HCT116 (cell line): ENCODE results near the gene PLEKHA6.

Experiments used
- CEBPB ChIP-seq: IDR thresholded peaks from 2 replicates; pipeline ENCODE4 v1.6.1; 2012; ENCODE audit warnings: low read depth
- POLR2A ChIP-seq: IDR thresholded peaks from 2 replicates; pipeline ENCODE4 v1.7.0; 2011; ENCODE audit warnings: borderline replicate concordance; ENCODE audit not compliant: insufficient read depth, insufficient read length; ENCODE audit errors: extremely low read depth
- RAD21 ChIP-seq: IDR thresholded peaks from 2 replicates; pipeline ENCODE4 v1.6.1; 2012; ENCODE audit warnings: low read depth, mild to moderate bottlenecking
- SIN3A ChIP-seq: IDR thresholded peaks from 2 replicates; pipeline ENCODE4 v1.6.1; 2012; ENCODE audit warnings: low read depth
- TF ChIP-seq, protein P1 (sequence below), 3 experiments: fragments of 200-600 bp in 1 of 3; sonication (generic) in 1 of 3; IDR thresholded peaks in 2 of 3; conservative IDR thresholded peaks in 1 of 3; 2 replicates each; pipeline ENCODE4 v1.5.1; 2012 to 2017; ENCODE audit warnings: low read depth in 2 of 3, low read length in 2 of 3, antibody characterized with exemption in 1 of 3, borderline replicate concordance in 1 of 3, control low read depth in 1 of 3, mild to moderate bottlenecking in 1 of 3, mixed read lengths in 1 of 3, mixed run types in 1 of 3, moderate library complexity in 1 of 3; ENCODE audit not compliant: insufficient read depth in 1 of 3
- TF ChIP-seq, protein P2 (sequence below): IDR thresholded peaks from 2 replicates; pipeline ENCODE4 v1.6.1; 2012; ENCODE audit warnings: low read depth

DNA sequence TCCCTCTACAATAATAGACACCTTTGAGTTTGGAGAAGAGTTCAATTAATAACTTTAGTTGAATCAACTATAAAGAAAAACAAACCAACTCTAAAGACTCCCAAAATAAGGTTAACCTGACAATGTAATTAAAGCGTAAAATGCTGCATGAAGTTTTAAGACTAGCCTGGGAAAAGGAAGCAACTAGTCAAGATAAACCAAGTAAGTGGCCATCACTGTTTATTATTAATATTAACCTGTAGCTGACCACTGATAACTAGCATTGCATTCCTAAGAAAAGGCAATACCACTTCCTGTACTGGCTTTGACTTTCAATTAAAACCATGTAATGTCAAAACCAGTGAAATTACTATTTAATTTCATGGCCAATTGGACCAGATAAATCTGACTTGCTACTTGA, 48.9 kb upstream of the PLEKHA6 start:
- no peak for TF ChIP-seq CEBPB
- TF ChIP-seq, protein P1, sequence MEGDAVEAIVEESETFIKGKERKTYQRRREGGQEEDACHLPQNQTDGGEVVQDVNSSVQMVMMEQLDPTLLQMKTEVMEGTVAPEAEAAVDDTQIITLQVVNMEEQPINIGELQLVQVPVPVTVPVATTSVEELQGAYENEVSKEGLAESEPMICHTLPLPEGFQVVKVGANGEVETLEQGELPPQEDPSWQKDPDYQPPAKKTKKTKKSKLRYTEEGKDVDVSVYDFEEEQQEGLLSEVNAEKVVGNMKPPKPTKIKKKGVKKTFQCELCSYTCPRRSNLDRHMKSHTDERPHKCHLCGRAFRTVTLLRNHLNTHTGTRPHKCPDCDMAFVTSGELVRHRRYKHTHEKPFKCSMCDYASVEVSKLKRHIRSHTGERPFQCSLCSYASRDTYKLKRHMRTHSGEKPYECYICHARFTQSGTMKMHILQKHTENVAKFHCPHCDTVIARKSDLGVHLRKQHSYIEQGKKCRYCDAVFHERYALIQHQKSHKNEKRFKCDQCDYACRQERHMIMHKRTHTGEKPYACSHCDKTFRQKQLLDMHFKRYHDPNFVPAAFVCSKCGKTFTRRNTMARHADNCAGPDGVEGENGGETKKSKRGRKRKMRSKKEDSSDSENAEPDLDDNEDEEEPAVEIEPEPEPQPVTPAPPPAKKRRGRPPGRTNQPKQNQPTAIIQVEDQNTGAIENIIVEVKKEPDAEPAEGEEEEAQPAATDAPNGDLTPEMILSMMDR (IDR thresholded peaks at IDR 0.05 in 2 of 3, conservative IDR thresholded peaks at IDR 0.05 in 1 of 3; ENCODE audit: borderline replicate concordance in 1 of 3, insufficient read depth in 1 of 3, low read depth in 2 of 3, low read length in 2 of 3), result no peak
- TF ChIP-seq, protein P2, sequence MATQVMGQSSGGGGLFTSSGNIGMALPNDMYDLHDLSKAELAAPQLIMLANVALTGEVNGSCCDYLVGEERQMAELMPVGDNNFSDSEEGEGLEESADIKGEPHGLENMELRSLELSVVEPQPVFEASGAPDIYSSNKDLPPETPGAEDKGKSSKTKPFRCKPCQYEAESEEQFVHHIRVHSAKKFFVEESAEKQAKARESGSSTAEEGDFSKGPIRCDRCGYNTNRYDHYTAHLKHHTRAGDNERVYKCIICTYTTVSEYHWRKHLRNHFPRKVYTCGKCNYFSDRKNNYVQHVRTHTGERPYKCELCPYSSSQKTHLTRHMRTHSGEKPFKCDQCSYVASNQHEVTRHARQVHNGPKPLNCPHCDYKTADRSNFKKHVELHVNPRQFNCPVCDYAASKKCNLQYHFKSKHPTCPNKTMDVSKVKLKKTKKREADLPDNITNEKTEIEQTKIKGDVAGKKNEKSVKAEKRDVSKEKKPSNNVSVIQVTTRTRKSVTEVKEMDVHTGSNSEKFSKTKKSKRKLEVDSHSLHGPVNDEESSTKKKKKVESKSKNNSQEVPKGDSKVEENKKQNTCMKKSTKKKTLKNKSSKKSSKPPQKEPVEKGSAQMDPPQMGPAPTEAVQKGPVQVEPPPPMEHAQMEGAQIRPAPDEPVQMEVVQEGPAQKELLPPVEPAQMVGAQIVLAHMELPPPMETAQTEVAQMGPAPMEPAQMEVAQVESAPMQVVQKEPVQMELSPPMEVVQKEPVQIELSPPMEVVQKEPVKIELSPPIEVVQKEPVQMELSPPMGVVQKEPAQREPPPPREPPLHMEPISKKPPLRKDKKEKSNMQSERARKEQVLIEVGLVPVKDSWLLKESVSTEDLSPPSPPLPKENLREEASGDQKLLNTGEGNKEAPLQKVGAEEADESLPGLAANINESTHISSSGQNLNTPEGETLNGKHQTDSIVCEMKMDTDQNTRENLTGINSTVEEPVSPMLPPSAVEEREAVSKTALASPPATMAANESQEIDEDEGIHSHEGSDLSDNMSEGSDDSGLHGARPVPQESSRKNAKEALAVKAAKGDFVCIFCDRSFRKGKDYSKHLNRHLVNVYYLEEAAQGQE, result no peak
- TF ChIP-seq POLR2A, result no peak
- no peak for TF ChIP-seq SIN3A
- no peak for TF ChIP-seq RAD21
